GM23338 (cell line): Measurements from ENCODE around the gene PCBP3. TPM values are rescaled to one million over a fixed set of nuclear protein-coding genes. Genes with fewer than 3 reads are reported as not detected.

Experiments used
- ATAC-seq: fragments of 200-7000 bp; cut with Tn5 transposase; 3 replicates; pipeline ENCODE4 v1.9.1; 2020
- DNase-seq: peaks from one replicate; pipeline ENCODE4 v3.0.0-alpha.2; 2015; ENCODE audit warnings: low spot score
- H2AFZ ChIP-seq: fragments of 200-600 bp; sonication (generic); 2 replicates; pipeline ENCODE4 v1.8.0; 2016; ENCODE audit warnings: antibody characterized with exemption, mild to moderate bottlenecking, moderate library complexity
- H3F3A ChIP-seq: fragments of 200-600 bp; sonication (generic); replicated peaks from 2 replicates; pipeline ENCODE4 v1.8.0; 2017; ENCODE audit warnings: antibody characterized with exemption, mixed run types, low read depth
- H3K27ac ChIP-seq: fragments of 200-600 bp; sonication (generic); 2 replicates; pipeline ENCODE4 v1.6.1; 2016; ENCODE audit warnings: low read depth
- H3K27me3 ChIP-seq: fragments of 200-600 bp; sonication (generic); 2 replicates; pipeline ENCODE4 v1.8.0; 2016; ENCODE audit warnings: mild to moderate bottlenecking, mixed run types, moderate library complexity; ENCODE audit not compliant: insufficient read depth
- H3K36me3 ChIP-seq: fragments of 200-600 bp; sonication (generic); 2 replicates; pipeline ENCODE4 v1.8.0; 2016; ENCODE audit warnings: mild to moderate bottlenecking; ENCODE audit not compliant: insufficient read depth
- H3K4me1 ChIP-seq: fragments of 200-600 bp; sonication (generic); 2 replicates; pipeline ENCODE4 v1.8.0; 2016; ENCODE audit warnings: mild to moderate bottlenecking, moderate library complexity; ENCODE audit not compliant: insufficient read depth
- H3K4me2 ChIP-seq: fragments of 200-600 bp; sonication (generic); 2 replicates; pipeline ENCODE4 v1.7.1; 2017; ENCODE audit warnings: mixed run types
- H3K4me3 ChIP-seq: fragments of 200-600 bp; sonication (generic); 2 replicates; pipeline ENCODE4 v1.6.1; 2016; ENCODE audit warnings: mixed run types
- H3K79me2 ChIP-seq: fragments of 200-600 bp; sonication (generic); replicated peaks from 2 replicates; pipeline ENCODE4 v1.8.0; 2017; ENCODE audit warnings: mild to moderate bottlenecking; ENCODE audit not compliant: insufficient read depth
- H3K9me2 ChIP-seq: fragments of 200-600 bp; sonication (generic); 2 replicates; pipeline ENCODE4 v1.8.0; 2017; ENCODE audit not compliant: insufficient read depth
- H4K20me1 ChIP-seq: fragments of 200-600 bp; sonication (generic); replicated peaks from 2 replicates; pipeline ENCODE4 v1.8.0; 2017; ENCODE audit warnings: mild to moderate bottlenecking; ENCODE audit not compliant: insufficient read depth
- H3K27ac Mint-ChIP-seq: 2 replicates; pipeline ENCODE4 v1.8.0; 2020; ENCODE audit warnings: inconsistent platforms, mild to moderate bottlenecking, moderate library complexity, mixed read lengths
- H3K27me3 Mint-ChIP-seq: 3 replicates; pipeline ENCODE4 v1.8.0; 2022; ENCODE audit warnings: low read depth, mild to moderate bottlenecking, moderate library complexity, mixed read lengths, inconsistent platforms; ENCODE audit not compliant: insufficient read depth, poor library complexity
- H3K36me3 Mint-ChIP-seq: 3 replicates; pipeline ENCODE4 v1.8.0; 2021; ENCODE audit warnings: low read depth, mild to moderate bottlenecking, inconsistent platforms, moderate library complexity, mixed read lengths
- H3K4me1 Mint-ChIP-seq: 3 replicates; pipeline ENCODE4 v1.8.0; 2020; ENCODE audit warnings: mild to moderate bottlenecking, inconsistent platforms, mixed read lengths
- H3K4me3 Mint-ChIP-seq: 3 replicates; pipeline ENCODE4 v1.8.0; 2021; ENCODE audit warnings: moderate library complexity, mild to moderate bottlenecking, inconsistent platforms, mixed read lengths
- H3K9me3 Mint-ChIP-seq: 3 replicates; pipeline ENCODE4 v1.8.0; 2020; ENCODE audit warnings: moderate library complexity, mild to moderate bottlenecking, inconsistent platforms, mixed read lengths
- CREB1 ChIP-seq: fragments of 250-450 bp; sonication (Bioruptor Pico); IDR thresholded peaks from 2 replicates; pipeline ENCODE4 v1.5.0; 2020; ENCODE audit warnings: low read depth, mild to moderate bottlenecking, moderate library complexity
- CTCF ChIP-seq, 2 experiments: fragments of 200-600 bp in 1 of 2; sonication (generic) in 1 of 2; conservative IDR thresholded peaks; 2 replicates each; pipeline versions ENCODE4 v1.5.1 to v1.6.1; 2016 to 2017; ENCODE audit warnings: antibody characterized with exemption in 2 of 2, low read depth in 2 of 2, mild to moderate bottlenecking in 2 of 2, moderate library complexity in 1 of 2
- ETS1 ChIP-seq: IDR thresholded peaks from 2 replicates; pipeline ENCODE4 v1.6.1; 2016; ENCODE audit warnings: antibody characterized with exemption
- EZH2 ChIP-seq: fragments of 200-600 bp; sonication (generic); IDR thresholded peaks from one replicate; pipeline ENCODE4 v1.8.0; 2017; ENCODE audit warnings: antibody characterized with exemption, mild to moderate bottlenecking, low read depth; ENCODE audit not compliant: unreplicated experiment
- EZH2phosphoT487 ChIP-seq: fragments of 200-600 bp; sonication (generic); IDR thresholded peaks from one replicate; pipeline ENCODE4 v1.8.1; 2018; ENCODE audit warnings: antibody characterized with exemption; ENCODE audit not compliant: unreplicated experiment
- JUNB ChIP-seq: IDR thresholded peaks from one replicate; pipeline ENCODE4 v1.6.1; 2016; ENCODE audit warnings: antibody characterized with exemption; ENCODE audit not compliant: unreplicated experiment
- NANOG ChIP-seq: IDR thresholded peaks from 2 replicates; pipeline ENCODE4 v1.6.1; 2016; ENCODE audit warnings: antibody characterized with exemption, borderline replicate concordance
- ZNF114 ChIP-seq: fragments of 250-450 bp; sonication (Bioruptor Pico); IDR thresholded peaks from 2 replicates; pipeline ENCODE4 v1.5.0; 2020; ENCODE audit warnings: mild to moderate bottlenecking, moderate library complexity
- ZNF462 ChIP-seq: fragments of 250-450 bp; sonication (Bioruptor Pico); IDR thresholded peaks from 2 replicates; pipeline ENCODE4 v1.5.0; 2020; ENCODE audit warnings: mild to moderate bottlenecking, moderate library complexity
- polyA plus RNA-seq: library from polyadenylated mRNA; unstranded; fragments of >200 nt; fragmentation: Nextera tagmentation; extraction: Ambion mirVana; gene quantifications from 2 replicates; pipeline ENCODE4 v1.2.1, GENCODE V29; 2016
- total RNA-seq: library from RNA; depleted of rRNA; stranded (reverse); fragments of >200 nt; shearing (Covaris generic); gene quantifications from 2 replicates; pipeline ENCODE4 v1.2.3, GENCODE V29; 2014

PCBP3 gene
- total and polyA plus RNA-seq, 2 experiments from 2014 or later: 7.1 to 9.1 TPM

- no peaks in the 10 kb centered on the region for H3K36me3 Mint-ChIP-seq
- TF ChIP-seq NANOG (no peak), ZNF462 (no peak), ETS1 (no peak), JUNB (no peak), CREB1 (CRISPR knock-in tag) (no peak), EZH2 (no peak), CTCF (conservative IDR thresholded peaks at IDR 0.05; ENCODE audit: low read depth in 2 of 2) (no peak), EZH2phosphoT487 (no peak), ZNF114 (CRISPR knock-in tag) (no peak)
Measured at GRCh38 chr21:45919593-45919992, 276.1 kb downstream of the PCBP3 start.

More at GRCh38 chr21:45919593-45919992, 276.1 kb downstream of the PCBP3 start:
- Histone ChIP-seq H3K4me2 (no peak overlapping the region), H3F3A (no peaks in the 10 kb centered on the region), H3K27ac (no peak overlapping the region), H3K79me2 (no peaks in the 10 kb centered on the region), H3K36me3 (no peaks in the 10 kb centered on the region), H4K20me1 (no peaks in the 10 kb centered on the region), H3K4me1 (no peaks in the 10 kb centered on the region), H2AFZ (no peak overlapping the region), H3K9me2 (no peaks in the 10 kb centered on the region), H3K4me3 (no peak overlapping the region), H3K27me3 (no peaks in the 10 kb centered on the region)
- peaks cover 4% of the 10 kb centered on the region; the same call in 2 of the 3 replicates for H3K9me3 Mint-ChIP-seq
- ATAC-seq (no peak), DNase-seq (no peak)
- peaks cover 3% of the 10 kb centered on the region for H3K27me3 Mint-ChIP-seq
- no peak overlapping the region for H3K4me3 Mint-ChIP-seq
- H3K27ac Mint-ChIP-seq: no peak overlapping the region
- H3K4me1 Mint-ChIP-seq: no peaks in the 10 kb centered on the region
